SJCRH30 (cell line): Measurements from ENCODE around the gene TOPAZ1. TPM values are rescaled to one million over a fixed set of nuclear protein-coding genes. Genes with fewer than 3 reads are reported as not detected.

ENCODE experiments used
- DNase-seq, 2 experiments: peaks; one replicate each; pipeline ENCODE4 v3.0.0-alpha.2; 2015 to 2020
- H3K27ac ChIP-seq: fragments of 250-450 bp; sonication (Bioruptor Pico); 2 replicates; pipeline ENCODE4 v1.5.1; 2020; ENCODE audit warnings: mild to moderate bottlenecking, moderate library complexity
- H3K27me3 ChIP-seq: fragments of 250-450 bp; sonication (Bioruptor Pico); 2 replicates; pipeline ENCODE4 v1.5.1; 2020; ENCODE audit warnings: mild to moderate bottlenecking, moderate library complexity
- H3K36me3 ChIP-seq: fragments of 250-450 bp; sonication (Bioruptor Pico); 2 replicates; pipeline ENCODE4 v1.5.1; 2020; ENCODE audit warnings: mild to moderate bottlenecking, moderate library complexity
- H3K4me1 ChIP-seq: fragments of 250-450 bp; sonication (Bioruptor Pico); 2 replicates; pipeline ENCODE4 v1.5.1; 2020; ENCODE audit warnings: mild to moderate bottlenecking, moderate library complexity
- H3K4me3 ChIP-seq: fragments of 250-450 bp; sonication (Bioruptor Pico); 2 replicates; pipeline ENCODE4 v1.5.1; 2020; ENCODE audit warnings: mild to moderate bottlenecking, moderate library complexity
- H3K9me3 ChIP-seq: fragments of 250-450 bp; sonication (Bioruptor Pico); replicated peaks from 2 replicates; pipeline ENCODE4 v1.5.1; 2020; ENCODE audit warnings: mild to moderate bottlenecking, moderate library complexity
- total RNA-seq: library from RNA; depleted of rRNA; stranded (reverse); fragments of >200 nt; shearing (Covaris generic); gene quantifications from 2 replicates; pipeline ENCODE4 v1.2.3, GENCODE V29; 2014

Gene TOPAZ1
- total RNA-seq, 1 experiment from 2014 or later: 0.12 TPM

DNA sequence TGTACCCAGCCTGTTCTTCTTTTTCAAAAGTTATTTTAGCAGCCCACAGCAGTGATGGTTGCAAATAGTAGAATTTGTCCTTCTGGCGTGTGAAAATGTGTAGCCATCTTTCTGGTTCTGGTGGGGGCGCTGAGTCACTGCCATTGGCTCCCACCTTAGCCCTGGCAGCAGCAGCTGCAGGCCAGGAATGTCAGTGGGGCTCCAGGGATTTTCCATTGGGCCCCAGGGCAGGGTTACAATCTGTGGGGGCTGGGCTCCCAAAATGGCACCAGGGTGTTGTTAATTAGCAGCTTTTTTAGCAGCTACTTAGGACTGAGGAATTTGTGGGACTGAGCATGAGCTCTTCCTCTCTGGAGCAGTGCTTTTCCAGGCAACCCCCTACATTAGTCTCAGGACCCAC, 38.9 kb downstream of the TOPAZ1 start:
- no peak overlapping the region for H3K4me3 ChIP-seq
- H3K9me3 ChIP-seq: no peaks in the 10 kb centered on the region
- H3K27me3 ChIP-seq: no peaks in the 10 kb centered on the region
- DNase-seq: peak; percentile 22 to 24
- no peak overlapping the region for H3K27ac ChIP-seq
- peaks cover 6% of the 10 kb centered on the region; the same call in 1 of the 2 replicates for H3K4me1 ChIP-seq
- no peaks in the 10 kb centered on the region for H3K36me3 ChIP-seq

DNA sequence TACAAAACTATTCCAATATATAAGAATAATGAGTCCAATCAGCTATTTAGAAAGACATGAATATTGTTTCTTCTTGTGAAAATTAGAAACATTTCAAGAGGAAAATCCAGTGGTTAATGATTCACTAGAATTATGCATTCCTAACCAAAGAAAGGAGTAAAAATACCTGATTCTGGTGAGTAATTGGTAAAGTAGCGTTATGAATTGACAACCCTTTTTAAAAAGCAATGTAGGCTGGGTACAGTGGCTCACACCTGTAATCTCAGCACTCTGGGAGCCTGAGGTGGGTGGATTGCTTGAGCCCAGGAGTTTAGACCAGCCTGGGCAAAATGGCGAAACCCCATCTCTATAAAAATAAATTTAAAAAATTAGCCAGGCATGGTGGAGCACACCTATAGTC, 43.3 kb downstream of the TOPAZ1 start:
- Histone ChIP-seq H3K4me3 (no peak overlapping the region), H3K4me1 (peaks cover 6% of the 10 kb centered on the region; the same call in 1 of the 2 replicates), H3K27ac (no peak overlapping the region), H3K27me3 (no peaks in the 10 kb centered on the region), H3K36me3 (no peaks in the 10 kb centered on the region), H3K9me3 (no peaks in the 10 kb centered on the region)
- no peak for DNase-seq

DNA sequence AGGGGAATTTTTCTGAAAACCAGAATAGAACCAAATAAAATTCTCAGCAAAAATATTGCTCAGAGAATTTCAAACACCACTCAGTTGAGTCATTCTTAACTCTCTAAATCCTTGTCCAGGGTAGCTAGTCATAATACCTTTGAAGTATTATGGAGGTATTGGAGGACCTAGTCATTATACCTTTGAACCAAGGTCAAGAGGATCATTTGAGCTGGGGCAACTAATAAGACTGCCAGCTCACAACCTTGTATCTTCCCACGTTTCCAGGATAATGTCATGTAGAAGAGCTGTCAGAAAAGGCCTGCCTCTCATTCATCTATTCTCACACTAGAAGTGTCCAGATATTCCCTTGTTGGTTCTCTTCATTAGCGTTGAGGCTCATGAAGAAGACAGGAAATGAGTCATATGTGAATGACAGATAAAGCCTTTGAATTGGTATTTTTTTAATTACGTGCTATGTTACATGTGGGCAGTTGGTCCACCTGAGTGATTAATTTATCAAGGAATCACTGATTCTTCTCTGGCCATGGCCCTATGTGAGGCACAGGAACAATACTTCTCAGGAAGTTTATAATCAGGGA, 48.3 kb downstream of the TOPAZ1 start:
- Histone ChIP-seq H3K36me3 (no peaks in the 10 kb centered on the region), H3K4me1 (no peaks in the 10 kb centered on the region), H3K9me3 (no peaks in the 10 kb centered on the region), H3K27ac (no peak overlapping the region), H3K4me3 (no peak overlapping the region), H3K27me3 (no peaks in the 10 kb centered on the region)
- no peak for DNase-seq

DNA sequence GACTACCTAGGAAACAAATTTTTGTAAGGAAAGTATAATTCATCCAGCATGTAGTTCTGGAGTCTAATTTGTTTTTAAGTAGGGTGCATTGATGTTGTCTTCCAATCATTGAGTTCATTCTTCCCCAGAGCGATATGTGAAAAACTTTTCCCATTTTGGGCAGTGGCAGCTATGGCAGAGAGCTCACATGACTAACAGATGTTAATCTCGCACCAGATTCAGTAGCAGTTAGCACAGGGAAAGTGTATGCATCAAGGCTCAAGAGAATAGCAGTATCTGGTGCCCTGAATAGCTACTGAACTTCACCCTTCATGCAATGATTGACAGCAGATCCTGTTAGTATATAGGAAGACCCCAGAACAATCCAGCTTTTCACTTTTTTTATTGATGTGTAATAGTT, 50.6 kb downstream of the TOPAZ1 start:
- H3K36me3 ChIP-seq: no peaks in the 10 kb centered on the region
- no peak overlapping the region for H3K27ac ChIP-seq
- H3K27me3 ChIP-seq: no peaks in the 10 kb centered on the region
- H3K9me3 ChIP-seq: no peaks in the 10 kb centered on the region
- H3K4me3 ChIP-seq: no peak overlapping the region
- no peak for DNase-seq
- no peaks in the 10 kb centered on the region for H3K4me1 ChIP-seq

DNA sequence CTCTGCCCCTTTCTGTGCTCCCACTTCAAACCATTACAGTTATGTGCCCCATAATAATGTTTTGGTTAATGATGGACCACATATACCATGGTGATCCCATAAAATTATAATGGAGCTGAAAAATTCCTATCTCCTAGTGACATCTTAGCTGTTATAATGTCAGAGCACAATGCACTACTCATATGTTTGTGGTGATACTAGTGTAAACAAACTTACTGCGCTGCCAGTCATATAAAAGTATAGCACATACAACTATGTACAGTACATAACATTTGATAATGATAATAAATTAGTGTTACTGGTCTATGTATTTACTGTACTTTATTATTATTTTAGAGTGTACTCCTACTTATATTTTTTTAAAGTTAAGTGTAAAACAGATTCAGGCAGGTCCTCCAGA, 51.3 kb downstream of the TOPAZ1 start:
- no peaks in the 10 kb centered on the region for H3K4me1 ChIP-seq
- no peaks in the 10 kb centered on the region for H3K27me3 ChIP-seq

DNA sequence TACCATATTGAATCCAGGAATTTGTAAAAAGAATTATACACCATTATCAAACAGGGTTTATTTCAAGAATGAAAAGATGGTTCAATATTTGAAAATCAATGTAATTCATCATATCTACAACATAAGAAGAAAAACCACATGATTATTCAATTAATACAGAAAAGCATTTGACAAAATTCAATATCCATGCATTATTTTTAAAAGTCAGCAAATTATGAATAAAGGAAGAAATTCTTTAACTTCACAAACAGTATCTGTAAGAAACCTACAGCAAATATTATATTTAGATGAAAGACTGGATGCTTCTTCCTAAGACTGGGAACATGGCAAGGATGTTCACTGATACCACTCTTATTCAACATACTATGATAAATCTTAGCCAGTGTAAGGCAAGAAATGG, 55.6 kb downstream of the TOPAZ1 start:
- H3K9me3 ChIP-seq: no peaks in the 10 kb centered on the region
- no peak overlapping the region for H3K27ac ChIP-seq
- no peaks in the 10 kb centered on the region for H3K36me3 ChIP-seq
- H3K4me1 ChIP-seq: no peaks in the 10 kb centered on the region
- H3K4me3 ChIP-seq: no peak overlapping the region
- H3K27me3 ChIP-seq: no peaks in the 10 kb centered on the region
- no peak for DNase-seq

More for the DNA sequence above, 51.3 kb downstream of the TOPAZ1 start:
- no peak overlapping the region for H3K27ac ChIP-seq
- no peaks in the 10 kb centered on the region for H3K9me3 ChIP-seq
- DNase-seq: no peak
- no peaks in the 10 kb centered on the region for H3K36me3 ChIP-seq
- no peak overlapping the region for H3K4me3 ChIP-seq

DNA sequence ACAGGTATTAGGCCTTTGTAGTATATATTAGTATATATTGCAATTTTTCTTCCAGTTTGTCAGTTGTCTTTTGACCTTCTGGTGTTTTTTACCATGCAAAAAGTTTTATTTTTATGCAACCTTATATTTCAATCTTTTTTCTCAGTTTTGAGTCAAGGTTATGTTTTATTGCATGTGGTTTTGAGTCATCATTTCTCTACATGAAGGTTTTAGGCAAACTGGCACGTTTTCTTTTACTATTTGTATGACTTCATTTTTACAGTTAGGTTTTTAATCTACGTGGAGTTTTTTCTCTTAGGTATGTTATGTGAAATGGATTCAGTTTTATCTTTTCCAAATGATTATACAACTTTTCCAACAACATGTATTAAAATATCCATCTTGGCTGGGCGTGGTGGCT, 60.1 kb downstream of the TOPAZ1 start:
- Histone ChIP-seq H3K9me3 (no peaks in the 10 kb centered on the region), H3K4me1 (no peaks in the 10 kb centered on the region), H3K36me3 (no peaks in the 10 kb centered on the region), H3K27ac (no peak overlapping the region), H3K27me3 (no peaks in the 10 kb centered on the region), H3K4me3 (no peak overlapping the region)
- DNase-seq: no peak

DNA sequence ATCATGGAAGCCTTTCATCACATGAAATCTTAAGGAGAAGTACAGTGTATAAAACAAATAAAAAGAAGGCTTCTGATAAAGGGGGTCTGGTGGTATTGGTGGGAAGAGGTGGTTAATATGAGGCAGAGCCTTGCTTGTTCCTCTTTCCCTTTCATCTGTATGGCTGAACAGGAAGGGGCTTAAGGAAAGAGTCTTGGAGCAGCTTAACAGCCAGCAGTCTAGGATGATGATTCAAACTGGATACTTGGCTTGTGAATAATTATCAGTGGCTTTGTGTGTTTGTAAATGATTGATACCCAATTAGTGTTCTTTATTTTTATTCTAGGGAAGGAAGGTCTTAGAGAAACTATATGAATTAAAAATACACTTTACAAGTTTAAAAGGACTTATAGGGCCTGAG, 67.8 kb downstream of the TOPAZ1 start:
- no peaks in the 10 kb centered on the region for H3K4me1 ChIP-seq
- H3K36me3 ChIP-seq: no peaks in the 10 kb centered on the region
- no peaks in the 10 kb centered on the region for H3K27me3 ChIP-seq
- H3K27ac ChIP-seq: no peak overlapping the region
- H3K9me3 ChIP-seq: no peaks in the 10 kb centered on the region
- H3K4me3 ChIP-seq: no peak overlapping the region
- DNase-seq: no peak

DNA sequence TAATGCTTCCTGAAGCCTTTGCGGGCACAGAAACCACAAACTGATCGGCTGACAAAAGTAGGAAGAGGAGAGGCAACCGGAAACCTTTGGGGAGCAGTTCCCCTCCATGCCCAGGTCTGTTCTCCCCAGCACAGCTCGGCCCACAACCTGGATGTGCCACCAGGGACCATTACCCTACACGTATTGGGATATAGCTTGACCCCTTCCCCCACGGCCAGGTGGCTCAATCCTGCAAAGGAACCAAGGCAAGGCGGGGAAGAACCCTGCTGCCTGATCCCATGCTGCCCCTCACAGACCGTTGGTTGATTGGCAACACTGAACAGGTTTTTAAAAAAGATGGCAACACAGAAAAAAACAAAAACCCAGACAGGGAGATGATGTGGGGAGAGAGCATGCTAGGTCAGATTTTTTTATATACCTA, 77.2 kb downstream of the TOPAZ1 start:
- no peaks in the 10 kb centered on the region for H3K36me3 ChIP-seq
- peak in 1 of 2 experiments; percentile 9 for DNase-seq

DNA sequence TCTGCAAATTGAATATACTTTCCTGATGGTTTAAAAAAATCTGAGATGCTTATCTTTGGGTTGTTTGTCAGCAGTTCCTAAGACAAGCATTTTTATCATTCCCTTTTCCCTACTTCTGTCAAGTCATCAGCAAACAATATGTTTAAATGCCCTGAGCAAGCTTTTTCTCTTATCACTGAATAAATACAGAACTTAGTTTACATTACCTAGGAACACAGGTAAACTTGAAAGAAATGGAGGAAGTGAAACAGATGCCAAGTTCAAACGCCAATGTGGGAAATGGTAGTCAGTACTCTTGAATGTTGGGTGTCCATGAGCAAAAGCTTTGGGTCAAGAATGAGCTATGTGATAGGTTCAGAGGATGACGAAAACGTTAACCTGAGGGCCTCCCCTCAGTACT, 79.6 kb downstream of the TOPAZ1 start:
- DNase-seq: no peak
- H3K27me3 ChIP-seq: no peaks in the 10 kb centered on the region
- no peaks in the 10 kb centered on the region for H3K36me3 ChIP-seq
- H3K9me3 ChIP-seq: no peaks in the 10 kb centered on the region
- H3K4me3 ChIP-seq: no peak overlapping the region
- no peaks in the 10 kb centered on the region for H3K4me1 ChIP-seq
- no peak overlapping the region for H3K27ac ChIP-seq

More for the DNA sequence above, 77.2 kb downstream of the TOPAZ1 start:
- Histone ChIP-seq H3K27me3 (no peaks in the 10 kb centered on the region), H3K9me3 (no peaks in the 10 kb centered on the region), H3K4me1 (no peaks in the 10 kb centered on the region), H3K27ac (no peak overlapping the region), H3K4me3 (no peak overlapping the region)

DNA sequence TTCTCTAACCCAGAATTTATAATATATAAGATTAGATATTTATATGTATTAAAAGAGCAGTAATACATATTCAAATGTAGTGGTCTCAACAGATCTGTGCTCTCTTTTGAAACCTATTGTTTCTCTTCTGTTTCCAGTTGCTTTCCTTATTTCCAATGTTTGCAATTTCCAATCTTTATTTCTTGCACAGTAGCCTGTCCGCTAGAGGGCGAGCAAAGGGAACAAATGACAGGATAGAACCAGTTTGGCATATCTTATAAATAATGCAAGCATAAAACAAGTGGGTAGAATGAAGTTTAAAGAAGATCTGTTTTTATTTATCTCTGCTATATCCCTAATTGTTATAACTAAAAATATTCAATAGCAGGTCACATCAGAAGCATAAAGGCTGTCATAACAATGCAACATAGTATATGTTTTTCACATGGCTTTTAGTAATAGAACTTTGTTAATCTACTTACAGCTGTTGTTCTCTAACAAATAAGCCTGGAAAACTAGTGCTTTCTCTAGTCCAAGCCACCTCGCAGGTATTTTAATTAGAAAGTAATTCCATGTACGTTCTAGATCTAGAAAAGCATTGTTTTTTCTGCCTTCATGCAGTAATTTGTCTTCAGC, 81.8 kb downstream of the TOPAZ1 start:
- H3K9me3 ChIP-seq: no peaks in the 10 kb centered on the region
- no peaks in the 10 kb centered on the region for H3K36me3 ChIP-seq
- no peak overlapping the region for H3K27ac ChIP-seq
- no peaks in the 10 kb centered on the region for H3K27me3 ChIP-seq
- H3K4me1 ChIP-seq: no peaks in the 10 kb centered on the region
- DNase-seq: peak; percentile 46 to 72
- H3K4me3 ChIP-seq: no peak overlapping the region

DNA sequence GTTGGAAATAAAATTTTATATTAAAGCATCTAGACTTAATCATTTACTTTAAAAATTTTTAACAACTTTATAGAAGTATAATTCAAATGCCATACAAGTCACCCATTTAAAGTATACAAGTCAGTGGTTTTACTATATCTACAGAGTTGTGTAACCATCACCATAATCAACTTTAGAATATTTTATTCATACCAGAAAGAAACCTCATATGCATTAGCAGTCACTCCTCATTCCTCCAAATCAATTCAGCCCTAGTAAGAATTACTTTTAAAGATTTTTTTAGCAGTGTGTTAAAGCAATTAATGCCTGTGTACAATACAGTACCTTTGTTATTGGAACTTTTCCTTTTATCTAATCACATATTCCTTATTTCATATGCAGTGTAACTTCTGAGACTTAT, 82.9 kb downstream of the TOPAZ1 start:
- H3K4me1 ChIP-seq: no peaks in the 10 kb centered on the region
- no peak overlapping the region for H3K27ac ChIP-seq
- no peak for DNase-seq
- H3K27me3 ChIP-seq: no peaks in the 10 kb centered on the region
- no peak overlapping the region for H3K4me3 ChIP-seq
- no peaks in the 10 kb centered on the region for H3K36me3 ChIP-seq
- no peaks in the 10 kb centered on the region for H3K9me3 ChIP-seq

DNA sequence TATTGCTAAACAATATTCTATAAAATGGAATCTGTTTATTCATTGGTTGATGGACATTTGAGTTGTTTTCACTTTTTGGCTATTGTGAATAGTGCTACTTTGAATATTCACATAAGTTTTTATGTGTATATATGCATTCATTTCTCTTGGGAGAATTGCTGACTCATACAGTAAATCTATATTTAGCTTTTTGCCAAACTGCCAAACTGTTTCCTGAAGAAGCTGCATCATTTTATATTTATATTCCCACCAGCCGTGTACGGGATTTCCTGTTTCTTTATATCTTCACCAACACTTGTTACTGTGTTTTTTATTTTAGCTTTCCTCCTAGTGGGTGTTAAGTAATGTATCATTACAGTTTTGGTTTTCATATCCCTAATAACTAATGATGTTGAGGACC, 84.3 kb downstream of the TOPAZ1 start:
- no peaks in the 10 kb centered on the region for H3K27me3 ChIP-seq
- H3K4me3 ChIP-seq: no peak overlapping the region
- H3K9me3 ChIP-seq: no peaks in the 10 kb centered on the region
- H3K27ac ChIP-seq: no peak overlapping the region
- H3K36me3 ChIP-seq: no peaks in the 10 kb centered on the region
- no peak for DNase-seq
- H3K4me1 ChIP-seq: no peaks in the 10 kb centered on the region

DNA sequence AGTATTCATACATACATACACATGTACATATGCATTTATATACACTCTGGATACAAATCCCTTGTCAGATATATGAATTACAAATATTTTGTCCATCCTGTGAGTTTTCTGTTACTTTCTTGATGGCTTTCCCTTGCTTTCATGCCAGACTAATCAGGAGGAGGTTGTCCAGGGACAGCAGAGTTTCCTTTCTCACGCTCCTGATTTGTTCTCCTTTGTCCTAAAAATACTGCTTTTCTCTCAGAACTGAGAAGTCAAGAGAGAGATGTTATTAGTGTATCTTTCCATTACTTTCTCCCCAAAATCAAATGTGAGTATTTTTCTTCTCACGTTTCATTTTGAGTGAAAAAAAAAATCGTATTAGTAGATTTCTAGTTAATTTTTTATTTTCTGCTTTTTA, 84.8 kb downstream of the TOPAZ1 start:
- Histone ChIP-seq H3K27me3 (no peaks in the 10 kb centered on the region), H3K4me1 (no peaks in the 10 kb centered on the region), H3K36me3 (no peaks in the 10 kb centered on the region), H3K4me3 (no peak overlapping the region), H3K9me3 (no peaks in the 10 kb centered on the region), H3K27ac (no peak overlapping the region)
- DNase-seq: no peak

DNA sequence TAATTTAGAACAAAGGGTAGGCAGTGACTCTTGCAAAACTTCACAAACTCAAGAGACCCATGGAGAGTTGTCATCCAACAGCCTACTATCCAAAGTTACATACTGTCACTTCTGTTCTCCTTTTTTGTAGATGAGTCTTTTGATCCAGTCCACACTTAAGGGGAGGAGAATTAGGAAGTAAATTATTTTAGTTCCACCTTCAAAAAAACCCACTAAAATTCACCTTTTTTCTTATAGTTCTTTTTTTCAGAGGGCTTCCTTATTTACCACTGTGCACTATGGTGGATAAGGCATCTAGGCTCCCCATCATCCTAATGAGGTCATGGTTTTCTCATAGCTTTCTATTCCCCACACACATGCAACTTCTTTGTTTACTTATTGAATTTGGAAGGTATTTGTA, 88.3 kb downstream of the TOPAZ1 start:
- H3K27ac ChIP-seq: no peak overlapping the region
- H3K4me1 ChIP-seq: no peaks in the 10 kb centered on the region
- H3K36me3 ChIP-seq: no peaks in the 10 kb centered on the region
- no peak overlapping the region for H3K4me3 ChIP-seq
- no peaks in the 10 kb centered on the region for H3K9me3 ChIP-seq
- no peaks in the 10 kb centered on the region for H3K27me3 ChIP-seq
- no peak for DNase-seq

DNA sequence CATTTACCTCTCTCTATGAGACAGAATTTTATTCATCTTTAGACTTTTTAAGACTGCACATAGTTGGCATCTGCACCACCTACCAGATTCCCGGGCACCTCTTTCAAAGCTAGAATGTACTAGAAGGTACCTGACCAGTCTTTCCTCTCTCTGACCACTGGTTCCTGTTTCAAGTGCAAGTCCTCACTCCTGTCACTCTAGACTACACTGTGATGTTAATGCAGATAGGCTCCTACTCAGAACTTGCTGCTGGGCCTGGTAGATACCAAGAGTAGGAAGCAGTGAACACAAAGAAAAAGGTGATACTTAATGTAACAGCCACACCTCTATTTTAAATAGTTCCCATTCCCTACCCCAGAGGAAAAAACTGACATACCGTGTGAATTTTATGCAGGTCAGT, 88.8 kb downstream of the TOPAZ1 start:
- Histone ChIP-seq H3K27me3 (no peaks in the 10 kb centered on the region), H3K9me3 (no peaks in the 10 kb centered on the region), H3K4me3 (no peak overlapping the region), H3K36me3 (no peaks in the 10 kb centered on the region), H3K4me1 (no peaks in the 10 kb centered on the region), H3K27ac (no peak overlapping the region)
- no peak for DNase-seq
